ENCODE data around the gene ARHGAP10.

The ARHGAP10 gene

GRCh38 chr4:148004228-148004857 lies 272.5 kb downstream of the ARHGAP10 start:
- Histone ChIP-seq H3K4me2 (ENCODE audit: low read length) (no peak overlapping the region), H3K79me2 (ENCODE audit: control insufficient read depth, low read length) (no peaks in the 10 kb centered on the region), H4K20me1 (ENCODE audit: control insufficient read depth, insufficient read depth, low read depth, low read length) (no peaks in the 10 kb centered on the region), H3K4me3 (ENCODE audit: low read length) (no peak overlapping the region), H3F3A (ENCODE audit: control insufficient read depth, insufficient read depth) (no peaks in the 10 kb centered on the region), H3K27me3 (ENCODE audit: control insufficient read depth, low read length) (no peaks in the 10 kb centered on the region), H3K9me2 (replicated peaks; ENCODE audit: control insufficient read depth, low read length) (no peaks in the 10 kb centered on the region), H3K36me3 (ENCODE audit: control insufficient read depth, low read length) (no peaks in the 10 kb centered on the region), H3K27ac (ENCODE audit: low read depth, low read length) (no peak overlapping the region), H3K9me3 (ENCODE audit: control insufficient read depth, insufficient read depth, low read length) (no peaks in the 10 kb centered on the region), H3K4me1 (ENCODE audit: control insufficient read depth, low read length) (no peaks in the 10 kb centered on the region)
- TF ChIP-seq CTCF (IDR thresholded peaks at IDR 0.05; ENCODE audit: low read depth, low read length, poor library complexity, severe bottlenecking) (no peak), EZH2phosphoT487 (IDR thresholded peaks at IDR 0.05; ENCODE audit: borderline replicate concordance, low read length) (no peak)

GRCh38 chr4:148006001-148006400 lies 274.1 kb downstream of the ARHGAP10 start:
- Histone ChIP-seq H3K36me3 (ENCODE audit: control insufficient read depth, low read length) (no peaks in the 10 kb centered on the region), H3K79me2 (ENCODE audit: control insufficient read depth, low read length) (no peaks in the 10 kb centered on the region), H3K9me3 (ENCODE audit: control insufficient read depth, insufficient read depth, low read length) (no peaks in the 10 kb centered on the region), H3K27me3 (ENCODE audit: control insufficient read depth, low read length) (no peaks in the 10 kb centered on the region), H3K4me1 (ENCODE audit: control insufficient read depth, low read length) (no peaks in the 10 kb centered on the region), H4K20me1 (ENCODE audit: control insufficient read depth, insufficient read depth, low read depth, low read length) (no peaks in the 10 kb centered on the region), H3K27ac (ENCODE audit: low read depth, low read length) (no peak overlapping the region), H3K4me2 (ENCODE audit: low read length) (no peak overlapping the region), H3K9me2 (replicated peaks; ENCODE audit: control insufficient read depth, low read length) (no peaks in the 10 kb centered on the region), H3F3A (ENCODE audit: control insufficient read depth, insufficient read depth) (no peaks in the 10 kb centered on the region), H3K4me3 (ENCODE audit: low read length) (no peak overlapping the region)
- TF ChIP-seq EZH2phosphoT487 (IDR thresholded peaks at IDR 0.05; ENCODE audit: borderline replicate concordance, low read length) (no peak), CTCF (IDR thresholded peaks at IDR 0.05; ENCODE audit: low read depth, low read length, poor library complexity, severe bottlenecking) (no peak)

- H3K9me2 ChIP-seq (replicated peaks; ENCODE audit: control insufficient read depth, low read length) = no peaks in the 10 kb centered on the region
- no peaks in the 10 kb centered on the region for H4K20me1 ChIP-seq (ENCODE audit: control insufficient read depth, insufficient read depth, low read depth, low read length)
- no peaks in the 10 kb centered on the region for H3F3A ChIP-seq (ENCODE audit: control insufficient read depth, insufficient read depth)
- no peak overlapping the region for H3K4me3 ChIP-seq (ENCODE audit: low read length)
- no peaks in the 10 kb centered on the region for H3K79me2 ChIP-seq (ENCODE audit: control insufficient read depth, low read length)
- H3K36me3 ChIP-seq (ENCODE audit: control insufficient read depth, low read length) = no peaks in the 10 kb centered on the region
- no peak overlapping the region for H3K27ac ChIP-seq (ENCODE audit: low read depth, low read length)
- H3K4me2 ChIP-seq (ENCODE audit: low read length) = no peak overlapping the region
- no peaks in the 10 kb centered on the region for H3K4me1 ChIP-seq (ENCODE audit: control insufficient read depth, low read length)
- H3K27me3 ChIP-seq (ENCODE audit: control insufficient read depth, low read length) = no peaks in the 10 kb centered on the region
- H3K9me3 ChIP-seq (ENCODE audit: control insufficient read depth, insufficient read depth, low read length) = no peaks in the 10 kb centered on the region
- no peak for TF ChIP-seq EZH2phosphoT487 (IDR thresholded peaks at IDR 0.05; ENCODE audit: borderline replicate concordance, low read length)
- no peak for TF ChIP-seq CTCF (IDR thresholded peaks at IDR 0.05; ENCODE audit: low read depth, low read length, poor library complexity, severe bottlenecking)
These were observed 275.4 kb downstream of the ARHGAP10 start for GRCh38 chr4:148007314-148007760.
